ENCODE data around the gene MAD1L1. TPM values are rescaled to one million over a fixed set of nuclear protein-coding genes. Genes with fewer than 3 reads are reported as not detected.
A peak's percentile ranks its signal among the peaks of the same experiment; 100 is the strongest.
"Not testable (repeated sequence)": the region's sequence is repeated elsewhere in the genome, so short reads cannot be mapped to it uniquely, and the experiment has no call there.

The MAD1L1 gene
- total RNA-seq, 1 donor from 2014 or later, result 58.0 TPM

GRCh38 chr7:2042650-2043049 lies 190.1 kb downstream of the MAD1L1 start:
- DNase-seq, result no peak

- DNase-seq, result no peak
These were observed 191.0 kb downstream of the MAD1L1 start for GRCh38 chr7:2041496-2042367.

GRCh38 chr7:2040893-2041270 lies 191.9 kb downstream of the MAD1L1 start:
- DNase-seq, result no peak

- DNase-seq, result no peak
These were observed 192.4 kb downstream of the MAD1L1 start for GRCh38 chr7:2040201-2040892.

- no peak for DNase-seq
These were observed 193.6 kb downstream of the MAD1L1 start for GRCh38 chr7:2038931-2039728.

GRCh38 chr7:2037808-2038522 lies 194.8 kb downstream of the MAD1L1 start:
- DNase-seq, result peak; percentile 62

GRCh38 chr7:2037301-2037807 lies 195.4 kb downstream of the MAD1L1 start:
- no peak for DNase-seq

GRCh38 chr7:2036786-2037185 lies 196.0 kb downstream of the MAD1L1 start:
- DNase-seq, result no peak

GRCh38 chr7:2036201-2036600 lies 196.5 kb downstream of the MAD1L1 start:
- DNase-seq, result not testable (repeated sequence)

- no peak for DNase-seq
These were observed 198.2 kb downstream of the MAD1L1 start for GRCh38 chr7:2034291-2035201.

GRCh38 chr7:2033586-2034135 lies 199.1 kb downstream of the MAD1L1 start:
- no peak for DNase-seq

GRCh38 chr7:2032876-2033407 lies 199.8 kb downstream of the MAD1L1 start:
- no peak for DNase-seq

- DNase-seq, result peak; percentile 38
These were observed 200.5 kb downstream of the MAD1L1 start for GRCh38 chr7:2032030-2032875.

- no peak for DNase-seq
These were observed 201.3 kb downstream of the MAD1L1 start for GRCh38 chr7:2031451-2031845.

- peak; percentile 37 for DNase-seq
These were observed 202.0 kb downstream of the MAD1L1 start for GRCh38 chr7:2030475-2031450.

- no peak for DNase-seq
These were observed 202.8 kb downstream of the MAD1L1 start for GRCh38 chr7:2029936-2030335.

- no peak for DNase-seq
These were observed 203.4 kb downstream of the MAD1L1 start for GRCh38 chr7:2029211-2029905.
